ENCODE data around the gene RPL12. TPM values are rescaled to one million over a fixed set of nuclear protein-coding genes. Genes with fewer than 3 reads are reported as not detected.

RPL12 gene
- total RNA-seq, 1 donor from 2014 or later, result 1,020 TPM

GRCh38 chr9:127417131-127418036 lies 33.8 kb downstream of the RPL12 start:
- intact Hi-C loops (cut with DNase I), result no loop called here

GRCh38 chr9:127415657-127416056 lies 35.5 kb downstream of the RPL12 start:
- ATAC-seq, result no peak
- intact Hi-C loops (cut with DNase I), result no loop called here

More at GRCh38 chr9:127417131-127418036, 33.8 kb downstream of the RPL12 start:
- H3K9me3 ChIP-seq, result no peaks in the 10 kb centered on the region
- DNase-seq (no peak), ATAC-seq (peak; percentile 32)
- no peaks in the 10 kb centered on the region for H3K27me3 ChIP-seq
- no peak overlapping the region for H3K27ac ChIP-seq
- H3K36me3 ChIP-seq, result no peaks in the 10 kb centered on the region
- H3K4me1 ChIP-seq, result peaks cover 4% of the 10 kb centered on the region
- H3K4me3 ChIP-seq, result no peak overlapping the region
- TF ChIP-seq CTCF (IDR thresholded peaks at IDR 0.05), result no peak

GRCh38 chr9:127415141-127415540 lies 36.1 kb downstream of the RPL12 start:
- H3K27me3 ChIP-seq, result no peaks in the 10 kb centered on the region
- intact Hi-C loops (cut with DNase I), result no loop called here
- H3K4me3 ChIP-seq, result no peak overlapping the region
- no peaks in the 10 kb centered on the region for H3K36me3 ChIP-seq
- H3K27ac ChIP-seq, result no peak overlapping the region
- no peak for TF ChIP-seq CTCF (IDR thresholded peaks at IDR 0.05)
- no peaks in the 10 kb centered on the region for H3K9me3 ChIP-seq
- ATAC-seq, result no peak
- H3K4me1 ChIP-seq, result no peaks in the 10 kb centered on the region
- no peak for DNase-seq

More at GRCh38 chr9:127415657-127416056, 35.5 kb downstream of the RPL12 start:
- Histone ChIP-seq H3K27me3 (no peaks in the 10 kb centered on the region), H3K36me3 (no peaks in the 10 kb centered on the region), H3K27ac (no peak overlapping the region), H3K4me3 (no peak overlapping the region), H3K9me3 (no peaks in the 10 kb centered on the region), H3K4me1 (no peaks in the 10 kb centered on the region)
- TF ChIP-seq CTCF (IDR thresholded peaks at IDR 0.05), result no peak
- no peak for DNase-seq

- Histone ChIP-seq H3K4me1 (no peaks in the 10 kb centered on the region), H3K36me3 (no peaks in the 10 kb centered on the region), H3K9me3 (no peaks in the 10 kb centered on the region), H3K27me3 (no peaks in the 10 kb centered on the region), H3K4me3 (no peak overlapping the region), H3K27ac (no peak overlapping the region)
- DNase-seq (no peak), ATAC-seq (peak; percentile 42)
- intact Hi-C loops (cut with DNase I), result no loop called here
- no peak for TF ChIP-seq CTCF (IDR thresholded peaks at IDR 0.05)
Measured at GRCh38 chr9:127411122-127411521, 40.1 kb downstream of the RPL12 start.

GRCh38 chr9:127407492-127407843 lies 43.7 kb downstream of the RPL12 start:
- intact Hi-C loops (cut with DNase I), result no loop called here
- H3K4me1 ChIP-seq, result no peaks in the 10 kb centered on the region
- no peak overlapping the region for H3K4me3 ChIP-seq
- peaks cover 18% of the 10 kb centered on the region for H3K36me3 ChIP-seq
- no peak for DNase-seq
- TF ChIP-seq CTCF (IDR thresholded peaks at IDR 0.05), result no peak
- H3K27me3 ChIP-seq, result no peaks in the 10 kb centered on the region
- H3K9me3 ChIP-seq, result no peaks in the 10 kb centered on the region
- ATAC-seq, result no peak
- no peak overlapping the region for H3K27ac ChIP-seq

Measured in upper lobe of right lung (tissue), 1 donor.